OCI-LY1 (cell line): ENCODE data around the gene HDAC11.

Experiments used
- EZH2 ChIP-seq: fragments of 200-600 bp; sonication (generic), shearing (Covaris generic); IDR thresholded peaks from 2 replicates; pipeline ENCODE4 v1.8.0; 2017; ENCODE audit warnings: borderline replicate concordance, mixed run types, mild to moderate bottlenecking, antibody characterized with exemption, low read length, moderate library complexity, mixed read lengths
- TF ChIP-seq, protein P1 (sequence below): fragments of 200-600 bp; sonication (generic), shearing (Covaris generic); IDR thresholded peaks from 2 replicates; pipeline ENCODE4 v1.5.1; 2017; ENCODE audit warnings: mild to moderate bottlenecking, antibody characterized with exemption, low read length, moderate library complexity, mixed read lengths

GRCh38 chr3:13544293-13544831 lies 64.3 kb downstream of the HDAC11 start:
- TF ChIP-seq, protein P1, sequence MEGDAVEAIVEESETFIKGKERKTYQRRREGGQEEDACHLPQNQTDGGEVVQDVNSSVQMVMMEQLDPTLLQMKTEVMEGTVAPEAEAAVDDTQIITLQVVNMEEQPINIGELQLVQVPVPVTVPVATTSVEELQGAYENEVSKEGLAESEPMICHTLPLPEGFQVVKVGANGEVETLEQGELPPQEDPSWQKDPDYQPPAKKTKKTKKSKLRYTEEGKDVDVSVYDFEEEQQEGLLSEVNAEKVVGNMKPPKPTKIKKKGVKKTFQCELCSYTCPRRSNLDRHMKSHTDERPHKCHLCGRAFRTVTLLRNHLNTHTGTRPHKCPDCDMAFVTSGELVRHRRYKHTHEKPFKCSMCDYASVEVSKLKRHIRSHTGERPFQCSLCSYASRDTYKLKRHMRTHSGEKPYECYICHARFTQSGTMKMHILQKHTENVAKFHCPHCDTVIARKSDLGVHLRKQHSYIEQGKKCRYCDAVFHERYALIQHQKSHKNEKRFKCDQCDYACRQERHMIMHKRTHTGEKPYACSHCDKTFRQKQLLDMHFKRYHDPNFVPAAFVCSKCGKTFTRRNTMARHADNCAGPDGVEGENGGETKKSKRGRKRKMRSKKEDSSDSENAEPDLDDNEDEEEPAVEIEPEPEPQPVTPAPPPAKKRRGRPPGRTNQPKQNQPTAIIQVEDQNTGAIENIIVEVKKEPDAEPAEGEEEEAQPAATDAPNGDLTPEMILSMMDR: no peak
- no peak for TF ChIP-seq EZH2
